ENCODE data around the gene NTN4. TPM values are rescaled to one million over a fixed set of nuclear protein-coding genes. Genes with fewer than 3 reads are reported as not detected.

Gene NTN4
- total RNA-seq, 2 experiments from 2014 or later, result not detected

GRCh38 chr12:95637471-95638155 lies 153.0 kb downstream of the NTN4 start:
- H3K9me3 Mint-ChIP-seq (ENCODE audit: low read depth), result no peaks in the 10 kb centered on the region
- DNase-seq (no peak), ATAC-seq (no peak)
- no peaks in the 10 kb centered on the region for H3K36me3 Mint-ChIP-seq
- CTCF ChIA-PET, result no interaction called here
- H3K27me3 Mint-ChIP-seq, result no peaks in the 10 kb centered on the region
- H3K4me3 Mint-ChIP-seq, result no peak overlapping the region
- no peak overlapping the region for H3K27ac Mint-ChIP-seq
- no peaks in the 10 kb centered on the region for H3K4me1 Mint-ChIP-seq

DNA sequence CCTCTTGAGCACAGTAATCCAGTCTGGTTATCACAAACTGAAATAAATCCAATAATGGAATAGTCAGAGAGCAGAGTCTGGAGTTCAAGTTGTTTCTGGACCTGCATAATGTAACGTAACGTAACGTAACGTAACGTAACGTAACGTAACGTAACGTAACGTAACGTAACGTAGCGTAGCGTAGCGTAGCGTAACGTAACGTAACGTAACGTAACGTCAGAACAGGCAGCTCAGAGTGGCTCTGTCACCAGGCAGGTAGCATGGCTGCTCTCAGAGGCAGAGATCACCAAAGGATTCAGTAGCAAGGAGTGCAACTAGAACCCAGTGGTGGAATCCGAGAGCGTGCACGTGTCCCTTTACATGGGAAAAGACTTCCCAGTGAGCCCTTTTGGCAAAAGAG lies 153.6 kb downstream of the NTN4 start:
- CTCF ChIA-PET, result no interaction called here

DNA sequence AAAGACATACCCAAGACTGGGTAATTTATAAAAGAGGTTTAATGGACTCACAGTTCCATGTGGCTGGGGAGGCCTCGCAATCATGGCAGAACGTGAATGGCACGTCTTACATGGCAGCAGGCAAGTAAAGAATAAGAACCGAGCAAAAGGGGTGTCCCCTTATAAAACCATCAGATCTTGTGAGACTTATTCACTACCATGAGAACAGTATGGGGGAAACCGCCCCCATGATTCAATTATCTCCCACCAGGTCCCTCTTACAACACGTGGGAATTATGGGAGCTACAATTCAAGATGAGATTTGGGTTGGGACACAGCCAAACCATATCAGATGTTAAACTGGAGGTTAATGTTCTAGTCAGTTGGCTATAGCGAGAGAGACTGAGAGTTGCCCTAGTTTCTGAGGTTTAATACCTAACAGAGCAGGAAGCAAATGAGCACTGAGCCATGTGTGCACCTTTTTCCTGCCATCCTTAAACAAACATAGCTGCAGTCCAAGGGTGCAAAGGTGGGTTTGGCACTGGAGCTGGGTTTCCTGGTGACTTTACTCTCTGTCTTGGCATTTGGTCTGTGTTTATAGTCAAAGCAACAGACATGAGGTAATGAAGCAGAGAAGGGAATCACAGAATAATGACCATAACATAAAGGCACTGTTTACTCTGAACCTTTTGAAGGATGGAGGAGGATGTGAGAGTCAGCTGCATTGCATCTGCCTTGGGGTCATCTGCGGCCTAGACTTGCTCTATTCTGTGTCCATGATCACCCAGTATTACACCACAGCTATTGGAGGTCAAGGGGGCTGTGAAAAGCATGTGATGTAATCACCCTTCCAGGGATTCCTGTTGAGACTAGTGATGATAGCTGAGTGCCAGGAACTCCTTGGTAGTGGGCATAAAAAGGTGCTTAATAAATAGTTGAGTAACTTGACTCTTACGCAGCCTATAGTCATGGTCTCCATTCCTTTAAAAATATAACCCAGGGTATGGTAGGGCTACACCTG lies 155.6 kb downstream of the NTN4 start:
- no peak overlapping the region for H3K4me3 Mint-ChIP-seq
- no peak for DNase-seq
- no peak for ATAC-seq
- CTCF ChIA-PET, result no interaction called here
- H3K36me3 Mint-ChIP-seq, result no peaks in the 10 kb centered on the region
- H3K4me1 Mint-ChIP-seq, result no peaks in the 10 kb centered on the region
- no peaks in the 10 kb centered on the region for H3K9me3 Mint-ChIP-seq (ENCODE audit: low read depth)
- H3K27ac Mint-ChIP-seq, result no peak overlapping the region
- no peaks in the 10 kb centered on the region for H3K27me3 Mint-ChIP-seq

More for the DNA sequence above, 153.6 kb downstream of the NTN4 start:
- no peaks in the 10 kb centered on the region for H3K27me3 Mint-ChIP-seq
- no peaks in the 10 kb centered on the region for H3K9me3 Mint-ChIP-seq (ENCODE audit: low read depth)
- H3K36me3 Mint-ChIP-seq, result no peaks in the 10 kb centered on the region
- ATAC-seq, result no peak
- no peaks in the 10 kb centered on the region for H3K4me1 Mint-ChIP-seq
- no peak for DNase-seq
- H3K4me3 Mint-ChIP-seq, result no peak overlapping the region
- no peak overlapping the region for H3K27ac Mint-ChIP-seq

DNA sequence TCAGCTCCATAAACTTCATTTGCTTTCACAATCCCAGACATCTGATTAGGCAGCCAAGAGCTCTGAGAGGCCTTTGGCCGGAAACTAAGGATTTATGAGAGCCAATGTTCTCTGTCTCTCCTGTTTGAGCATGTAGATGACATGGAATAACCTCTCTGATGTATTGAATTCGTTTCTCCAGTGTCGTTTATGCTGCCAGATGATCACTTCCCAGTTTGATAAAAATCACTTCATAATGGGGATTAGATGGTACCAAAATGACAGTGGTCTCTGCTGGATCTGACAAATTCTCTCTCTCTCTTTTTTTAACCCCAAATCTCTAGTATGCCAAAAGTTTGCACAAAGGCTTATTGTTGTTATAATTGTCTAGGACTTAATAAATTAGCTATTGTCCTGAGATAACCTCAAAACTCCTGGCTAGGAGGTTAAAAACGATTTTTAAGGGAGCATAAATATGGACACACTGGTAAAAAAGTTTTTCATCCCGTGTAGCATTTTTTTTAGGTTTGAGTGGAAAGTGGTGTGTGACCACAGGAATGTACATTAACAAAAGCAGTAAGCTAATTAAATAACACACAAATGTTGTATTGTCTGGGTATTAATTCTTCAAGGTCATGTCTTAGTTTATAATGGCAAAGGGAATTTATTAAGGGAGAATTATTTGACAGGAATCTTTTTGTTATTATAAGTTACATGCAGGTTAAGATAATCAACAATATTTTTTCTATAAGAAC lies 156.7 kb downstream of the NTN4 start:
- H3K36me3 Mint-ChIP-seq, result no peaks in the 10 kb centered on the region
- no peaks in the 10 kb centered on the region for H3K9me3 Mint-ChIP-seq (ENCODE audit: low read depth)
- ATAC-seq (no peak), DNase-seq (no peak)
- CTCF ChIA-PET, result no interaction called here
- H3K27me3 Mint-ChIP-seq, result no peaks in the 10 kb centered on the region
- H3K4me3 Mint-ChIP-seq, result no peak overlapping the region
- no peaks in the 10 kb centered on the region for H3K4me1 Mint-ChIP-seq
- no peak overlapping the region for H3K27ac Mint-ChIP-seq

- no peaks in the 10 kb centered on the region for H3K9me3 Mint-ChIP-seq (ENCODE audit: low read depth)
- H3K27ac Mint-ChIP-seq, result no peak overlapping the region
- DNase-seq (no peak), ATAC-seq (no peak)
- H3K4me1 Mint-ChIP-seq, result no peaks in the 10 kb centered on the region
- no peak overlapping the region for H3K4me3 Mint-ChIP-seq
- CTCF ChIA-PET, result no interaction called here
- no peaks in the 10 kb centered on the region for H3K27me3 Mint-ChIP-seq
- H3K36me3 Mint-ChIP-seq, result no peaks in the 10 kb centered on the region
These were observed 157.4 kb downstream of the NTN4 start for GRCh38 chr12:95633049-95633731.

DNA sequence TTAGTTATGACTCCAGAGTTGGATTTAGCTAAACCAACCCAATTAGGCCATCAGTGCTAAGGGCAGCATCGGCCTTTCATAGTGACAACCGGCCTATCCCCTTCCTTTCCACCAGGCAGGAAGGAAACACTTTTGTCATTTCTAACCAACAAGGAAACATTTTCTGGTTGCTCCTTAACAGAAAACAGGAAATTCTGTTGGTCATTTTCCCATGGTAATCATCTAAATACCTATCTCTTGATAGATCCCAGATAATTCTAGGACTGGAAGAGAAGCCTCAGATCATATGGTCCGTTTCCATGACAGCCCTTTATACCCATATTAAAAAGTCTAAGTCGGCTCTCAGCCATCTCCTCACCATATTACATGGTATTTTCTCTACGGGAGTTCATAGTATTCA lies 160.1 kb downstream of the NTN4 start:
- H3K9me3 Mint-ChIP-seq (ENCODE audit: low read depth), result no peaks in the 10 kb centered on the region
- H3K27ac Mint-ChIP-seq, result no peak overlapping the region
- CTCF ChIA-PET, result no interaction called here
- no peaks in the 10 kb centered on the region for H3K27me3 Mint-ChIP-seq
- no peak overlapping the region for H3K4me3 Mint-ChIP-seq
- ATAC-seq (no peak), DNase-seq (no peak)
- no peaks in the 10 kb centered on the region for H3K4me1 Mint-ChIP-seq
- H3K36me3 Mint-ChIP-seq, result no peaks in the 10 kb centered on the region

- ATAC-seq, result no peak
- H3K36me3 Mint-ChIP-seq, result no peaks in the 10 kb centered on the region
- H3K27me3 Mint-ChIP-seq, result no peaks in the 10 kb centered on the region
- H3K4me1 Mint-ChIP-seq, result no peaks in the 10 kb centered on the region
- no peaks in the 10 kb centered on the region for H3K9me3 Mint-ChIP-seq (ENCODE audit: low read depth)
- no peak for DNase-seq
- no peak overlapping the region for H3K4me3 Mint-ChIP-seq
- CTCF ChIA-PET, result no interaction called here
- H3K27ac Mint-ChIP-seq, result no peak overlapping the region
These were observed 161.2 kb downstream of the NTN4 start for GRCh38 chr12:95629392-95629791.

DNA sequence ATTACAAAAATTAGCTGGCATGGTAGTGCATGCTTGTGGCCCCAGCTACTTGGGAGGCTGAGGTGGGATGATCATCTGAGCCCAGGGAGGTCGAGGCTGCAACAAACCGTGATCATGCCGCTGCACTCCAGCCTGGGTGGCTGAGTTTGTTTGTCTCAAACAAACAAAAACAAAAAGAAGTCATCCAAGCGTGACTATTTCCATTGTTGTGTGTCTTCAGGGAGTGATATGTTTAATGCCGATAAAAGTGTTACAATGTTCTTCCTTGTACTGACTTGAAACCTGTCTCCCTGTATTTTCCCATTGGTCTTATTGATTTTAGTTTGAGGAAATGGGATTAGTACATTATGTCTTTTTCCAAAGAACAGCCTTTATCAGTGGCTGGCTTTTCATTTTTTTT lies 163.7 kb downstream of the NTN4 start:
- Mint-ChIP-seq H3K9me3 (ENCODE audit: low read depth) (no peaks in the 10 kb centered on the region), H3K36me3 (no peaks in the 10 kb centered on the region), H3K4me3 (no peak overlapping the region), H3K27me3 (no peaks in the 10 kb centered on the region), H3K4me1 (no peaks in the 10 kb centered on the region), H3K27ac (no peak overlapping the region)
- no peak for DNase-seq
- ATAC-seq, result no peak
- CTCF ChIA-PET, result no interaction called here

DNA sequence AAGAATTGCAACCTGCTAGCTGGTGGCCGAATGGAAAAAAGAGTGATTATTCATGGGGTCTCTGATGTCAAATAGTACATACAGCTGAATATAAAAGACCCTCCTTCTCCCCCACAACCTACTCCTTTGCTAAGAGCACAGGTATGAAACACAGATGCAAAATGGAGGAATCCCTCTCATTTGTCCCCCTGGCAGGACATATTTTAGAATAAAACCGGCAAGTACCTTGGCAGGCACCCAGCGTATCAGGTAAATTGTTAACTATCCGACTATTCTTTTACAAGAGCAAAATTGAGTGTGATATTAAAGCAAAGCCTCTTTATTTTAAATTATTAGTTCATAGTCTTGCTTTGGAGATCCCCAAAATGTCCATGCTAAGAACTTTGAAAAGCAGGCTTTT lies 165.6 kb downstream of the NTN4 start:
- no peaks in the 10 kb centered on the region for H3K9me3 Mint-ChIP-seq (ENCODE audit: low read depth)
- H3K27ac Mint-ChIP-seq, result no peak overlapping the region
- no peaks in the 10 kb centered on the region for H3K4me1 Mint-ChIP-seq
- no peak overlapping the region for H3K4me3 Mint-ChIP-seq
- H3K27me3 Mint-ChIP-seq, result no peaks in the 10 kb centered on the region
- no peaks in the 10 kb centered on the region for H3K36me3 Mint-ChIP-seq
- ATAC-seq (no peak), DNase-seq (no peak)
- CTCF ChIA-PET, result no interaction called here

GRCh38 chr12:95624589-95624988 lies 166.0 kb downstream of the NTN4 start:
- CTCF ChIA-PET, result interaction anchor here (1.5 kb wide), 1 partner anchor 374 kb away, joined by 3 read pairs; no protein-coding TSS in a partner anchor
- H3K4me1 Mint-ChIP-seq, result no peaks in the 10 kb centered on the region
- ATAC-seq (no peak), DNase-seq (no peak)
- no peaks in the 10 kb centered on the region for H3K9me3 Mint-ChIP-seq (ENCODE audit: low read depth)
- H3K36me3 Mint-ChIP-seq, result no peaks in the 10 kb centered on the region
- H3K27me3 Mint-ChIP-seq, result no peaks in the 10 kb centered on the region
- H3K4me3 Mint-ChIP-seq, result no peak overlapping the region
- no peak overlapping the region for H3K27ac Mint-ChIP-seq

- Mint-ChIP-seq H3K9me3 (ENCODE audit: low read depth) (no peaks in the 10 kb centered on the region), H3K36me3 (no peaks in the 10 kb centered on the region), H3K4me1 (no peaks in the 10 kb centered on the region), H3K27ac (no peak overlapping the region), H3K27me3 (no peaks in the 10 kb centered on the region), H3K4me3 (no peak overlapping the region)
- CTCF ChIA-PET, result interaction anchor here (0.6 to 1.5 kb wide), 4 partner anchors 71 to 1317 kb away, joined by 3 to 4 read pairs (median 3); no protein-coding TSS in a partner anchor
- ATAC-seq (peak; percentile 39), DNase-seq (peak; percentile 43)
These were observed 166.9 kb downstream of the NTN4 start for GRCh38 chr12:95623554-95624170.

GRCh38 chr12:95622879-95623278 lies 167.7 kb downstream of the NTN4 start:
- no peak overlapping the region for H3K27ac Mint-ChIP-seq
- no peaks in the 10 kb centered on the region for H3K36me3 Mint-ChIP-seq
- H3K4me3 Mint-ChIP-seq, result no peak overlapping the region
- CTCF ChIA-PET, result interaction anchor here (0.5 to 1.5 kb wide), 2 partner anchors 100 to 376 kb away, joined by 3 read pairs; no protein-coding TSS in a partner anchor
- ATAC-seq (no peak), DNase-seq (no peak)
- no peaks in the 10 kb centered on the region for H3K27me3 Mint-ChIP-seq
- H3K4me1 Mint-ChIP-seq, result no peaks in the 10 kb centered on the region
- H3K9me3 Mint-ChIP-seq (ENCODE audit: low read depth), result no peaks in the 10 kb centered on the region

GRCh38 chr12:95621725-95622124 lies 168.8 kb downstream of the NTN4 start:
- no peak for ATAC-seq

More at GRCh38 chr12:95621725-95622124, 168.8 kb downstream of the NTN4 start:
- no peaks in the 10 kb centered on the region for H3K36me3 Mint-ChIP-seq
- no peak overlapping the region for H3K27ac Mint-ChIP-seq
- H3K27me3 Mint-ChIP-seq, result no peaks in the 10 kb centered on the region
- no peak overlapping the region for H3K4me3 Mint-ChIP-seq
- no peaks in the 10 kb centered on the region for H3K4me1 Mint-ChIP-seq
- DNase-seq, result no peak
- CTCF ChIA-PET, result no interaction called here
- no peaks in the 10 kb centered on the region for H3K9me3 Mint-ChIP-seq (ENCODE audit: low read depth)
